Measurements from ENCODE around the gene BEGAIN. TPM values are rescaled to one million over a fixed set of nuclear protein-coding genes. Genes with fewer than 3 reads are reported as not detected.

Gene BEGAIN, protein sequence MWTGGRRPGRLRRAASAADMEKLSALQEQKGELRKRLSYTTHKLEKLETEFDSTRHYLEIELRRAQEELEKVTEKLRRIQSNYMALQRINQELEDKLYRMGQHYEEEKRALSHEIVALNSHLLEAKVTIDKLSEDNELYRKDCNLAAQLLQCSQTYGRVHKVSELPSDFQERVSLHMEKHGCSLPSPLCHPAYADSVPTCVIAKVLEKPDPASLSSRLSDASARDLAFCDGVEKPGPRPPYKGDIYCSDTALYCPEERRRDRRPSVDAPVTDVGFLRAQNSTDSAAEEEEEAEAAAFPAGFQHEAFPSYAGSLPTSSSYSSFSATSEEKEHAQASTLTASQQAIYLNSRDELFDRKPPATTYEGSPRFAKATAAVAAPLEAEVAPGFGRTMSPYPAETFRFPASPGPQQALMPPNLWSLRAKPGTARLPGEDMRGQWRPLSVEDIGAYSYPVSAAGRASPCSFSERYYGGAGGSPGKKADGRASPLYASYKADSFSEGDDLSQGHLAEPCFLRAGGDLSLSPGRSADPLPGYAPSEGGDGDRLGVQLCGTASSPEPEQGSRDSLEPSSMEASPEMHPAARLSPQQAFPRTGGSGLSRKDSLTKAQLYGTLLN
- total RNA-seq: 1 to 10 TPM; 1.5 to 2.3 TPM

DNA sequence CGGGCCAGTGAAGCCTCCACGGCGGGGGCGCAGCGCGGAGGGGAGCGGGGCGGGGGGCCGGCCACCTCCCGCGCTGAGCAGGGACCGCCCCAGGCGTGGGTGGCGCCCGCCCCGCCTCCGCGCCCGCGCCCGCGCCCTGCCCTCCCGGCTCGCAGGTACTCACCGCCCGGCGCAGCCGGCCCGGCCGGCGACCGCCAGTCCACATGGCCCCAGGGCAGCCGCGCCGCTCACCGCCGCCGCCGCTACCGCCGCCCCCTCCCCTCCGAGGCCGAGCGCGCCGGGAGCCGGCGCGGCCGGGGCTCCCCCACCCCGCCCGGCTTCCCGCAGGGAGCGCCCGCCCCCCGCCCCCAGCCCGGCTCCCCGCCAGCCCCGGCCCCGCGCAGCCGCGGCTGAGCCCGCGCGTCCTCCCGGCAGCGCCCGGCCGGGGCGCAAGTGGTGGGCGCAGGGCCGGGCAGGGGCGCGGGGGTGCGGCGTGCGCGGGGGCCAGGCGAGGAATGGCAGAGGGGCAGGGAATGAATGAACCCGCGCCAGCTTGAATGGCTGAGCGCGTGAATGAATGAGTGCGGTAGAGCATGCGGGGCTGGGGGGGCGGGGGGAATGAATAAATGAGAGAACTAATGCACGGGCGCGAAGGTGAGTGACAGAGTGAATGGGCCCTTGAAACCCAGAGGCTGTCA lies at the start of gene BEGAIN:
BEGAIN (minus strand) TSS at position 332 of the 677 bp plus-strand sequence; CDS start at position 205, 127 bp downstream.
- Mint-ChIP-seq H3K27me3 (peaks cover 18% of the 10 kb centered on the region), H3K36me3 (no peaks in the 10 kb centered on the region), H3K27ac (no peak within 1 kb of the TSS), H3K4me3 (peak within 1 kb of the TSS; percentile 70), H3K4me1 (peaks cover 6% of the 10 kb centered on the region), H3K9me3 (no peaks in the 10 kb centered on the region)
- DNase-seq: no peak
- peak; percentile 67 for ATAC-seq (ENCODE audit: low read depth)
- POLR2A ChIA-PET: no interaction called here

DNA sequence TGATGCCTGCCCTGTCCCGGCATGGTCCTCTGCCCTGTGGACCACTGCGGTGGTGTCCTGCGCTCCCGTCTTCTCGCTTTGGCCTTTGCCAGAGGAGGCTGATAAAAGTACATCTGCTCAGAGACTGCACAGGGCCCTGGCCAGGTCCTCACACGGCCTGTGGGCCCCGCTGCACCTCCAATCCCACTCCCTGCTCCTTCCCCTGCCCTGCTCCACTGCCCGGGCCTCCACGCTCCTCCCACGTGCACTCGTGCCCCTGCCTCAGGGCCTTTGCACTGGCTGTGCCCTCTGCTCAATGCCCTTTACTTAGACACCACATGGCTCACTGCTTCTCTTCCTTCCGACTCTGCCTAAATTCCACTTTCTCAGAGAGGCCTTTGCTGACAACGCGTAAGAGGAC lies 49.3 kb upstream of the BEGAIN start:
- Mint-ChIP-seq H3K27me3 (peaks cover 11% of the 10 kb centered on the region), H3K27ac (no peak overlapping the region), H3K9me3 (no peaks in the 10 kb centered on the region), H3K4me3 (no peak overlapping the region), H3K36me3 (no peaks in the 10 kb centered on the region), H3K4me1 (peaks cover 25% of the 10 kb centered on the region)
- DNase-seq (no peak), ATAC-seq (ENCODE audit: low read depth) (no peak)
- POLR2A ChIA-PET: interaction anchor here (1.4 kb wide), 1 partner anchor 261 kb away, joined by 4 read pairs; a partner anchor contains a TSS

DNA sequence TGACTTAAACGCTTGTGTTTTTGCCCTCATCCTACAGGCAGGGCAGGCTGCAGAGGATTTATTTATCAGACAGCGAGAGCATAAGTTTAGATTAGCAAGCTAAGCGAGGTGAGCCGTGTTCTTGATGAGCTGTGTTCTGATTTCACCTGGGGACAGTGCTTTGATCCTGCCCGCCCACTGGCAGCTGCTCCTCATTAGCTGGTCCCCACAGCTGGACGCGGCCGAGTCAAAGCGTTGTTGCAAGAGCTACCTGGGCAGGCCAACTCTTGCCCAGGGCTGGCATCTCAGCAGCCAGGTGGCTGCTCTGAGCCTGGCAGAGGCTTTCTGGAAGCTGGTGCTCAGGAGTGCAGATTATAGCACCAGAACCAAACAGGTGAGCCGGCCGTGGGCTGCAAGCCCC lies 46.8 kb upstream of the BEGAIN start:
- H3K27ac Mint-ChIP-seq: no peak overlapping the region
- peaks cover 15% of the 10 kb centered on the region for H3K27me3 Mint-ChIP-seq
- H3K9me3 Mint-ChIP-seq: no peaks in the 10 kb centered on the region
- peaks cover 4% of the 10 kb centered on the region for H3K4me1 Mint-ChIP-seq
- H3K4me3 Mint-ChIP-seq: no peak overlapping the region
- POLR2A ChIA-PET: no interaction called here
- DNase-seq (no peak), ATAC-seq (ENCODE audit: low read depth) (no peak)
- no peaks in the 10 kb centered on the region for H3K36me3 Mint-ChIP-seq

DNA sequence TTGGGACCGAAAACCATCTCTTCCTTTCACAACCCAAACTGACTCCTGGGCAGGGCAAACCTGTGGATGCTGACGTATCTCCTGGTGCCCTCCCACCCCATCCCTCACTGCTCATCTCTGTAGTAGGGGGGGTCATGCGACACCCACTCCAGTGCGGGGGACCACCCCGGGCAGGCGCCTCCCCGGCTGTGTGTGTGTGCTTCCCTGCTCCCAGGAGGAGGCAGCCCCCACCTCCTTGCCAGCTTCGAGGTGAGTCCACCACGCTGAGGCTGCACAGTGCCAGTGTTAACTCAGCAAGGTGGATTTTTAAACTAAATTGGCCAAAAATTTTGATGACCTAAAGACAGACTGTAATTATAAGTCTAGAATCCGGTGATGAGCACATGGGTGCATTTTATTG lies 46.2 kb upstream of the BEGAIN start:
- no peaks in the 10 kb centered on the region for H3K36me3 Mint-ChIP-seq
- POLR2A ChIA-PET: no interaction called here
- H3K27me3 Mint-ChIP-seq: peaks cover 15% of the 10 kb centered on the region
- no peaks in the 10 kb centered on the region for H3K4me1 Mint-ChIP-seq
- no peak overlapping the region for H3K27ac Mint-ChIP-seq
- no peak overlapping the region for H3K4me3 Mint-ChIP-seq
- H3K9me3 Mint-ChIP-seq: no peaks in the 10 kb centered on the region
- ATAC-seq (ENCODE audit: low read depth): no peak
- DNase-seq: no peak

DNA sequence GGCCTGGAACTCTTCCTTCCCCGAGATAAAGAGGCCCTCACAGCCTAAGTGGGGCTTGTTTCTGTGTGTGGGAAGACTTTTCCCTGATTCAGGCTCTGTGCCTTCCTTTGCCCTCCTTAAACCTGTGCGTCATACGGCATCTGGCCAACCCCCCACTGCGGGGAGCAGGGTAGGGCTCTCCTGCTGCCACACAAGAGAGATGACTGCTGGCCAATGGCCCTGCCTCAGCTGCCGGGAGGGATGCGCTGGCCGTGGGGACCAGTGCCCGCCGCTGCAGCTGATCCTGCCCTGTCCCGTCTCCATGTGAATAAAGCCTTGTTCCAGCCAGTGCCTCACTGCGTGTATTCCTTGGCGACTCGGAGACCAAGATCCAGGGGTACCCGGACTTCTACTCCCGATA lies 42.5 kb upstream of the BEGAIN start:
- Mint-ChIP-seq H3K9me3 (peaks cover 3% of the 10 kb centered on the region), H3K4me1 (peaks cover under 1% of the 10 kb centered on the region), H3K36me3 (no peaks in the 10 kb centered on the region), H3K27me3 (peaks cover 35% of the 10 kb centered on the region), H3K4me3 (no peak overlapping the region), H3K27ac (no peak overlapping the region)
- no peak for DNase-seq
- no peak for ATAC-seq (ENCODE audit: low read depth)
- POLR2A ChIA-PET: no interaction called here

DNA sequence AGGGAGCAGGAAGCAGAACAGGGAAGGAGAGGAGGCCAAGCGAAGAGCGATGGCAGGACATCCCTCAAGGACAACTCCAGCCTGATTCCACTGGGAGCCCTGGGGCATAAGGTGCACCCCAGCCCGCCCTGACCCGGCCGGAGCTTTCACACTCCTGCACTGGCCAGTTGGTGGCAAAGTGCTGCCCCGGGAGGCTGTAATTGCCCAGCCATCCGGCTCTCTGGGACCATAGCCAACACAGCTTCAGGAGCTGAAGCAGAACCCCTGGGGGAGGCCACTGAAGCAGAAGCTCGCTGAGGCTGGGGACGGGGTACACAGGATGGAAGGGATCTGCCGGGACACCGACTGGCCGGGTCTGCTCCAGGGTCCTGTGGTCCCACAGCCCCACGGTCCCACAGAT lies 41.9 kb upstream of the BEGAIN start:
- Mint-ChIP-seq H3K27me3 (peaks cover 35% of the 10 kb centered on the region), H3K27ac (no peak overlapping the region), H3K4me3 (no peak overlapping the region), H3K4me1 (peaks cover 5% of the 10 kb centered on the region), H3K36me3 (no peaks in the 10 kb centered on the region), H3K9me3 (peaks cover 3% of the 10 kb centered on the region)
- DNase-seq (no peak), ATAC-seq (ENCODE audit: low read depth) (no peak)
- POLR2A ChIA-PET: no interaction called here

DNA sequence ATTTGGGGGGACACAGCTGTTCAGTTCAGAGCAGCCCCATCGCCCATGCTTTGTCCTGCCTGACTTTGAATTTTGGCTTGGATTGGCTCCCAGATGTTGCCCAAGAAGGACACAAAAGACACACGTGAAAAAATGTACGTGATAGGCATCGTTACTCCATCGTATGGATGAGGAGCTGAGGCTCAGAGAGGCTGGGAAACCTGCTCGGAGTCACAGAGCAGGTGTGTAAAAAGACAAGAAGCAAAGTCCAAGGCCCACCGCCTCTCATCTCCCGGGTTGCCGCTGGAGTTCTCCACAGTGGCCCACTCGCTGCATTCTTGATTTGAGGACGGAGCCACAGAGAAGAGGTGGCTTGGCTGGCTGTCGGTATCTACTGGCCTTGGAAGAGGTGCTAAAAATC lies 41.0 kb upstream of the BEGAIN start:
- Mint-ChIP-seq H3K36me3 (no peaks in the 10 kb centered on the region), H3K4me1 (peaks cover 5% of the 10 kb centered on the region), H3K9me3 (peaks cover 3% of the 10 kb centered on the region), H3K27me3 (peaks cover 36% of the 10 kb centered on the region), H3K4me3 (no peak overlapping the region), H3K27ac (no peak overlapping the region)
- POLR2A ChIA-PET: no interaction called here
- DNase-seq (no peak), ATAC-seq (ENCODE audit: low read depth) (no peak)

DNA sequence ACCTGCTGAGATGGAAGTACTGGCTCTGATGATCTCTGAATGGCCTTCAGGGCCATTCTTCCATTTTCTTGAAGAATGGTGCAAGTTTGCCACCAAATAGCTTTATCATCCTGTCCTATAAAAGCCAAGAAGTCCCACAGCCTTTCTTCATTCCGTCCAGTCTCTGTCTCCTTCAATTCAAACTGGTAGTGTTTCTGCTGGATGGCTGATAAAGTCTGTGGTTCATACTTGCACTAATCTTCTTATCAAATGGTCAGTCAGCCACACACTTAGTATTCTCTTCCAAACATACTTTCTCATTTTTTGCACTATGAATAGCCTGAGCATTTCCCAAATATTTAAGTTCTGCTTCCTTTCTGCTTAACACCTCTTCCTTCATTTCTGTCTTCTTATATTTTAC lies 39.4 kb upstream of the BEGAIN start:
- DNase-seq (no peak), ATAC-seq (ENCODE audit: low read depth) (no peak)
- Mint-ChIP-seq H3K36me3 (no peaks in the 10 kb centered on the region), H3K9me3 (peaks cover 3% of the 10 kb centered on the region), H3K27me3 (peaks cover 34% of the 10 kb centered on the region), H3K4me3 (no peak overlapping the region), H3K27ac (no peak overlapping the region), H3K4me1 (peaks cover 5% of the 10 kb centered on the region)
- POLR2A ChIA-PET: no interaction called here

DNA sequence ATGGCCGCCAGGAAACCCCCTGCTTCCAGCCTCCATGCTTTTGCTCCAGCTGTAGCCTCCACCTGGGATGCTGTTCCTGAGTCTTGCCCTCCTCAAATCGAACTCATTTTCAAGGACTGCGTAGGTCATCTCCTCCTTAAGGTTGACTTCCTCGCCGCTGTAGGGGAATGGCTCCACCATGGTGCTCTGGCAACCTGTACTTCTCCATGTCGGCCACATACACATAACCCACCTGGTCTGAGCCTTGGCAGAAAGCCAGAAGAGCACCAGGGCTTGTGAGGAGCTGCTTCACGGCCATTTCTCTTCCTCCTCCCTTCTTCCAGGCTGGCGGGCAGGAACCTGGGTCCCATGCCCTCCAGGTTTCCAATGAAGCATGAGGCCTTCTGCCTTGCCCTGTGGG lies 36.7 kb upstream of the BEGAIN start:
- POLR2A ChIA-PET: no interaction called here
- Mint-ChIP-seq H3K9me3 (peaks cover 3% of the 10 kb centered on the region), H3K4me1 (peaks cover 5% of the 10 kb centered on the region), H3K4me3 (no peak overlapping the region), H3K36me3 (no peaks in the 10 kb centered on the region), H3K27me3 (peaks cover 34% of the 10 kb centered on the region), H3K27ac (no peak overlapping the region)
- ATAC-seq (ENCODE audit: low read depth): no peak
- no peak for DNase-seq

DNA sequence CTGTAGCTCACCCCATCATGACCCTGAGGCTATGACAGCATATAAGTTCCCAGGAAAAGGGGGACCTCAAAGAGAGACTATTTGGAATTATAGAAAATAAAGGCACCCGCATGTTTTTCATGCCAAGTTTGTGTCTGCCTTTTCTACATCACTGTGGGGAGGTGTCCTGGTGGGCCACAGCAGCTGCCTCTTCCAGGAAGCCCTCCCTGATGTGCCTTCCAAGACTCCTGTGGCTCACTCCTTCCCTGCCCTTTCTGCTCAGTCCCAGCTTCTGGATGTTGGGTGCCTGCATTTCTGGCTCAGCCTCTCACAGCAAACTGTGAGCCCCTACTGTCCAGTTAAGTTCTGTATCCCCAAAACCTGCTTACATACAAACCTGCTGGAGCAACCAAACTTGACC lies 36.3 kb upstream of the BEGAIN start:
- no peak overlapping the region for H3K27ac Mint-ChIP-seq
- ATAC-seq (ENCODE audit: low read depth) (no peak), DNase-seq (no peak)
- peaks cover 34% of the 10 kb centered on the region for H3K27me3 Mint-ChIP-seq
- H3K4me3 Mint-ChIP-seq: no peak overlapping the region
- H3K9me3 Mint-ChIP-seq: peaks cover 3% of the 10 kb centered on the region
- peaks cover 5% of the 10 kb centered on the region for H3K4me1 Mint-ChIP-seq
- H3K36me3 Mint-ChIP-seq: no peaks in the 10 kb centered on the region
- POLR2A ChIA-PET: no interaction called here

DNA sequence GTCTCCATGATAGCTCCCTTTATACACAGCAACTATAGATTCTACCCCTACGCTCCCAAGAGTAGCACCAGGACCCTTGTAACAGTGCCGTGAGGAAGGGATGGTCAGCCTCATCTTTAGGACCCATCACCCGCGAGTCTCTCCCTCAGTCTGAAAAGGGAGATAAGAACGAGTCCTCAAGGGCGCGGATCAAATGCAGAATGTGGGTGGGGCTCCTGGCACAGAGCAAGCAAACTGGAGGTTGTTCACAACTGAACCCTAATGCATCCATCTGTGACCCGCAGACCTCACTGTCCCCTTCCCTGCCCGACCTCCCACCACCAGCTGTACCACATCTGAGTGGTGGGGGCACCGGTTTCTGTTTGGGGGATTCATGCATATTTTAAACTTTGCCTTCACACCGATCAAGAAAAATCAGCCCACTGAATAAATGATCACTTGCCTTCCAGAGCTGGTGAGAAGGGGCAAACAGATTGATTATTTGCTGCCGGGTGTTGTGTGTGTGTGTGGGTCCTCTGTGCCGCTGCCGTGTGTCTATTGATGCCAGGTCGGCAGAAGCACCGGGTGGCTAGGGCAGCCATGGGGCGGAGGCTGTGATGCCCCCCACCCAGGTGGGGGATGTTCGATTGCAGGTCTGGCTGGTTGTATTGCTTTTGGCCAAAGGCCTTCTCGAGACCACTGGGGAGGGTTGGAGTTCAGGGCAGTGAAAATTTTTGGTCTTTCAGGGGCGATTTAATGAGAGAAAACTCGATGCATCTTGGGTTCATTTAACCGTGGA lies 35.7 kb upstream of the BEGAIN start:
- H3K27me3 Mint-ChIP-seq: peaks cover 34% of the 10 kb centered on the region
- H3K9me3 Mint-ChIP-seq: peaks cover 3% of the 10 kb centered on the region
- no peaks in the 10 kb centered on the region for H3K36me3 Mint-ChIP-seq
- DNase-seq (no peak), ATAC-seq (ENCODE audit: low read depth) (no peak)
- no peak overlapping the region for H3K27ac Mint-ChIP-seq
- POLR2A ChIA-PET: no interaction called here
- H3K4me1 Mint-ChIP-seq: peaks cover 8% of the 10 kb centered on the region
- no peak overlapping the region for H3K4me3 Mint-ChIP-seq

DNA sequence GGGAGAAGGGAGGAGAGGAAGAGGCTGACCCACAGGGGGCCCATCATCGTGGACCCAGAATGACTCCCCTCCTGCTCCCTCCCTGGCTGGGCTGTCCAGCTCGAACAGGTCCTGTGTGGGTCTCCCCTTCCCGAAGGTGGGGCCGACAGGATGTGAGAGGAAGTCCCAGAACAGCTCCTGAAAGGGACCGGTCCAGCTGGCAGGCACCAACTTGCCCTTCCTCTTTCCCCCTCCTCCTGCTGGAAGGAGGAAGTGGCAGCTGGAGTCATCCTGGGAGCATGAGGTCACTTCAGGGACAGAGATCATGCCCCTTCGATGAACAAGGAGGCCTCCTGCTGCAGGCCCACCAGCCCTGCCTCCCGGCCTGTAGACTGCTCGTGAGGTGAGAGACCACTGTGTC lies 35.0 kb upstream of the BEGAIN start:
- Mint-ChIP-seq H3K27me3 (peaks cover 30% of the 10 kb centered on the region), H3K36me3 (no peaks in the 10 kb centered on the region), H3K27ac (no peak overlapping the region), H3K9me3 (peaks cover 3% of the 10 kb centered on the region), H3K4me3 (no peak overlapping the region), H3K4me1 (peaks cover 12% of the 10 kb centered on the region)
- POLR2A ChIA-PET: no interaction called here
- ATAC-seq (ENCODE audit: low read depth) (no peak), DNase-seq (no peak)

DNA sequence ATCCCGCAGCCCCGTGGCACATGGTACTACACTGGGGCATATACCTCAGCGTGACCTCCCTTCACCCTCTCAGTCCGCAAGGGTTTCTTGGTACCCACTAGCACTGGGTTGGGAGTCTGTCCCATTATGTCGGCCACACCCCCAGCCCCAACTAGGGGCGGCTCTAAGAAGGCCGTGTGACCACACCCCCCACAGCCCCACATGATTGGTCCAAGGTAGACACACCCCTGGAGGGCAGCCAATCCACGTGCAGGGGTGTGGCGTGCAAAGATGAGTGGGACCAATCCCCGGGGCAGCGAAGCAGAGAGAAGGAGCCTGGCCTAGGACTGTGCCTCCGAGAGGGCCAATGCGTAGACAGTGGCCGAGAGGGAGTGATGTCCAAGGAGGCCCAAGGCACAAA lies 34.6 kb upstream of the BEGAIN start:
- H3K36me3 Mint-ChIP-seq: no peaks in the 10 kb centered on the region
- no peak for ATAC-seq (ENCODE audit: low read depth)
- no peak overlapping the region for H3K27ac Mint-ChIP-seq

More for the DNA sequence above, 34.6 kb upstream of the BEGAIN start:
- DNase-seq: no peak
- Mint-ChIP-seq H3K4me3 (no peak overlapping the region), H3K9me3 (peaks cover 3% of the 10 kb centered on the region), H3K4me1 (peaks cover 15% of the 10 kb centered on the region), H3K27me3 (peaks cover 26% of the 10 kb centered on the region)
- POLR2A ChIA-PET: no interaction called here
